Pancreas (tissue), 10 donors: Measurements from ENCODE around the gene CDC42BPA. TPM values are rescaled to one million over a fixed set of nuclear protein-coding genes. Genes with fewer than 3 reads are reported as not detected.

Experiments used
- ATAC-seq, 4 donors: fragments of 200-7000 bp; cut with Tn5 transposase; one replicate each; pipeline versions ENCODE4 v1.8.0 to v1.9.1; 2020; ENCODE audit warnings: mild to moderate bottlenecking in 4 of 4, moderate library complexity in 4 of 4
- DNase-seq, 6 donors: peaks; one replicate each; pipeline ENCODE4 v3.0.0-alpha.2; 2020
- FAIRE-seq: peaks from 2 replicates; lab custom pipeline; 2012; peaks lifted over from hg19 to GRCh38; lab: Jason Lieb, UNC
- H3K27ac ChIP-seq, 4 donors: fragments of 200-600 bp; sonication (generic); 1 replicate in 3 of 4; 2 replicates in 1 of 4; pipeline versions ENCODE4 v1.5.0 to v1.8.0; 2020
- H3K27me3 ChIP-seq, 4 donors: fragments of 200-600 bp; one replicate each; pipeline ENCODE4 v1.8.0; 2021
- H3K36me3 ChIP-seq, 3 donors: fragments of 200-600 bp; sonication (generic) in 1 of 3; one replicate each; pipeline versions ENCODE4 v1.5.0 to v1.8.0; 2020 to 2021
- H3K4me1 ChIP-seq, 3 donors: fragments of 200-600 bp; one replicate each; pipeline ENCODE4 v1.8.0; 2021
- H3K4me3 ChIP-seq, 4 donors: fragments of 200-600 bp; sonication (generic) in 2 of 4; one replicate each; pipeline versions ENCODE4 v1.5.0 to v1.8.0; 2020 to 2021
- H3K9me3 ChIP-seq, 4 donors: fragments of 200-600 bp; one replicate each; pipeline ENCODE4 v1.8.0; 2021
- WGBS, 2 donors: extraction: QIAGEN DNeasy Blood & Tissue Kit; methylation state at CpG; one replicate each; pipeline ENCODE4 v1.1.7; 2013; 5-methylcytosine and 5-hydroxymethylcytosine counted together
- intact Hi-C, 3 donors: fragments of 100-400 bp; cut with DNase I; formaldehyde crosslinking; loops; one replicate each; pipeline versions ENCODE4 v1.11.1 to v1.14.2; 2022
- polyA plus RNA-seq, 2 donors: library from polyadenylated mRNA; stranded (reverse); fragments of 200-250 nt; gene quantifications; one replicate each; pipeline ENCODE4 v1.2.3, GENCODE V29; 2013
- total RNA-seq, 6 donors: library from RNA; stranded (reverse); fragmentation: NEBNext Ultra II Directional in 4 of 6; extraction: Animal tissue kit (Norgen Biotek cat#: 25700) in 4 of 6; gene quantifications; one replicate each; pipeline versions ENCODE4 v1.2.1 to v1.2.4, GENCODE V29; 2021 to 2023
- TF ChIP-seq, protein P1 (sequence below), 4 donors: fragments of 200-600 bp; sonication (generic) in 3 of 4; IDR thresholded peaks; one replicate each; pipeline versions ENCODE4 v1.5.0 to v1.8.0; 2021; ENCODE audit warnings: antibody characterized with exemption in 4 of 4
- donor health status: healthy with polysubstance abuse.
- donor health status: DM: no; HTN: no; CAD: no; lungs with moderate emphysema.
- donor health status: DM: no; HTN: no; CAD: no.
- donor health status: control.
- donor health status: control.
- donor health status: Bipolar disorder and iron deficiency.
- donor health status: DM: yes; HTN: yes; CAD: no.
- donor health status: DM: no; HTN: no; CAD: no.
- donor health status: DM: no; HTN: no; CAD: no.
- donor health status: DM: yes; HTN: yes; CAD: no.

CDC42BPA gene
- total and polyA plus RNA-seq, 8 donors, result 5.3 to 22.5 (median 16.5) TPM

DNA sequence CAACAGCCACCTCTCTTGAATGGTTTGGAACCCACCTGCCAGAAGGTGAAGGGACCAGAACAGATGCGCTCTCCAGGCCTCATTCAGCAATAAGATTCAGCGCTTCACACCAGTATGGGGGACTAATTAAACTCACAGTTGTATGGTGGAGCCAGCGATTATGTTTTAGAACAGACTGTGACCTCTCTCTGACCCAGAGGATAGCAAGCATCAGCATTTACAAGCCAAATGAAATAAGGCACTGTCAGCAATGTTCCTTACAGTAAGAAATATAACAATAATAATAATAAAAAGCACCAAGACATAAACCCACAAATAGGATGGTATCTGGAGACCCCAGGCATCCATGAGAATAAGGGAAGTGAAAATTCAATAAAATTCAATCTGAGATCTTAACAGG lies 6.9 kb upstream of the CDC42BPA start:
- no peaks in the 10 kb centered on the region for H3K36me3 ChIP-seq
- 91 to 93% methylated on average over 3 of the region's 3 CpGs for WGBS, 2 donors

DNA sequence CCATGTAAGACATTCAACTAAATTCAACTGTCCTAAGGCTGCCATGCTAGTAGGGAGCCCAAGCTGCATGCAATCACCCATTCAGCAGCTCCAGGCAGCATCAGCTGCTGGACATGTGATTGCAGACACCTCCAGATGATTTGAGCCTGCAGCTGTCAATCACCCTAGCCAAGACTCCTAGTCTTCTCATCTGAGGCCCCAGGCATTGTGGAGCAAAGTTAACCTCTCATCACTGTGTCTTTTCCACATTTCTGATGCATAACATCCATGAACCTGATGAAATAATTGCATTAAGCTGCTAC lies 5.6 kb upstream of the CDC42BPA start:
- ATAC-seq (no peak), DNase-seq (no peak), FAIRE-seq (no peak)
- no peak overlapping the region for H3K4me3 ChIP-seq
- TF ChIP-seq, protein P1, sequence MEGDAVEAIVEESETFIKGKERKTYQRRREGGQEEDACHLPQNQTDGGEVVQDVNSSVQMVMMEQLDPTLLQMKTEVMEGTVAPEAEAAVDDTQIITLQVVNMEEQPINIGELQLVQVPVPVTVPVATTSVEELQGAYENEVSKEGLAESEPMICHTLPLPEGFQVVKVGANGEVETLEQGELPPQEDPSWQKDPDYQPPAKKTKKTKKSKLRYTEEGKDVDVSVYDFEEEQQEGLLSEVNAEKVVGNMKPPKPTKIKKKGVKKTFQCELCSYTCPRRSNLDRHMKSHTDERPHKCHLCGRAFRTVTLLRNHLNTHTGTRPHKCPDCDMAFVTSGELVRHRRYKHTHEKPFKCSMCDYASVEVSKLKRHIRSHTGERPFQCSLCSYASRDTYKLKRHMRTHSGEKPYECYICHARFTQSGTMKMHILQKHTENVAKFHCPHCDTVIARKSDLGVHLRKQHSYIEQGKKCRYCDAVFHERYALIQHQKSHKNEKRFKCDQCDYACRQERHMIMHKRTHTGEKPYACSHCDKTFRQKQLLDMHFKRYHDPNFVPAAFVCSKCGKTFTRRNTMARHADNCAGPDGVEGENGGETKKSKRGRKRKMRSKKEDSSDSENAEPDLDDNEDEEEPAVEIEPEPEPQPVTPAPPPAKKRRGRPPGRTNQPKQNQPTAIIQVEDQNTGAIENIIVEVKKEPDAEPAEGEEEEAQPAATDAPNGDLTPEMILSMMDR (IDR thresholded peaks at IDR 0.05), result no peak
- H3K27me3 ChIP-seq, result no peaks in the 10 kb centered on the region
- no peaks in the 10 kb centered on the region for H3K9me3 ChIP-seq
- H3K4me1 ChIP-seq, result peaks cover 16 to 28% (median 27%) of the 10 kb centered on the region in 3 donors
- no peaks in the 10 kb centered on the region for H3K36me3 ChIP-seq
- intact Hi-C loops, result no loop called here
- H3K27ac ChIP-seq, result no peak overlapping the region

More for the DNA sequence above, 6.9 kb upstream of the CDC42BPA start:
- peaks cover 11 to 23% (median 19%) of the 10 kb centered on the region in 3 donors for H3K4me1 ChIP-seq
- FAIRE-seq (no peak), DNase-seq (no peak), ATAC-seq (no peak)
- no peaks in the 10 kb centered on the region for H3K9me3 ChIP-seq
- intact Hi-C loops, result no loop called here
- H3K27me3 ChIP-seq, result no peaks in the 10 kb centered on the region
- no peak overlapping the region for H3K4me3 ChIP-seq
- no peak overlapping the region for H3K27ac ChIP-seq
- TF ChIP-seq, protein P1 (IDR thresholded peaks at IDR 0.05), result no peak

DNA sequence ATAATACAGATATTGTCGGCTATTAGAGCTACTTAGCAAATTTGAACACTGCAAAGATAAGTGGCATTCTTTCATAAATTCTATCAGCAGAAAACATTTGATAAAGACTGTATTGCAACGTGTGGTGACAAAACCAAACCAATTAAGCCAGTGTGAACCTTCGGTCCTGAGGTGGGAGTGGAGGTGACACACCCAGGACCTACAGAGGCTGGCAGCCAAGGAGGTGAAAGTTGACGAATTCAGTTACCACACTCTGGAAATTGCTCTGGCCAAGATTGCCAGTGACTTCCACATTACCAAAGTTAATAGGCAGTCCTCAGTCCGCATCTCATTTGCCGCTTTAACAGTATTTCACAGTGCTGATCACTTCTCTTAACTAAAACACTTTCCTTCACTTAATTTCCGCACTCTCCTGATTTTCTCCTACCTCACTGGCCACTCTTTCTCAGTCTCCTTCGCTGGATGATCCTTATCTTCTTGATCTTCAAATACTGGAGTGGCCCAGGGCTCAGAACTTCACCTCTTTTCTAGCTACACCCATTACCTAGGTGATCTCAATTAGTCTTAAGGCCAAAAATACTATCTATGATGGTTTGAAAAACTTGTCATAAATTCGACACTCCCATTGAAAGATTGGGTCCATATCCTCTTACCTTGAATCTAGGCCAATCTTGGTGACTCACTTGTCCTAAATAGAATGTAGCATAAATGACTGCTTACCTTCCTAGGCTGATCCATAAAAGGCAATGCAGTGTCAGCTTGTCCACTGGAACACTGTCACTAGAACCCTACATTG lies 5.1 kb upstream of the CDC42BPA start:
- 56 to 58% methylated on average over 9 of the region's 9 CpGs for WGBS, 2 donors
- no peak overlapping the region for H3K4me3 ChIP-seq
- no peak for FAIRE-seq
- peak overlapping the region in 2 of 4 donors; percentile 15 to 24 for H3K27ac ChIP-seq
- no peaks in the 10 kb centered on the region for H3K9me3 ChIP-seq
- peak in 4 of 6 donors; percentile 19 to 43 (median 36) for DNase-seq
- H3K4me1 ChIP-seq, result peaks cover 16 to 28% (median 27%) of the 10 kb centered on the region in 3 donors
- TF ChIP-seq, protein P1 (IDR thresholded peaks at IDR 0.05), result no peak
- H3K27me3 ChIP-seq, result no peaks in the 10 kb centered on the region
- no peaks in the 10 kb centered on the region for H3K36me3 ChIP-seq
- intact Hi-C loops, result no loop called here
- peak in 1 of 4 donors; percentile 16 for ATAC-seq

DNA sequence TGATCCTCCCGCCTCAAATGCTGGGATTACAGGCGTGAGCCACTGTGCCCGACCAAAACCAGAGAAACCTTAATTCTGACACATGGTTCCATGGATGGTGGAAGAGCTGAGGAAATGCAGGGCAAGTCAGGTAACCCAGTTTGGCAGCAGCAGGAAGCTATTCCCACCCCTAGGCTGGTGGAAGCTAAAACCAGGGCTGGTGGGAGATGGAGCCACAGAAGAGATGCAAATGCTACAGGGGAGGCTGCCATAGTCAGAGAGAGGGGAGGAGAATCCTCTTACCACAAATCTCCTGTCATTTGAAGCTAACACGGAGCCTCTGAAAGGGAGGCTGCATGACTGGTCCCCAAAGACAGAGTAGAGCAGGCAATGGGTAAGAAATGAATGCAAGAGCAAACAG lies 4.1 kb upstream of the CDC42BPA start:
- intact Hi-C loops, result no loop called here
- H3K4me1 ChIP-seq, result peaks cover 16 to 28% (median 27%) of the 10 kb centered on the region in 3 donors
- H3K4me3 ChIP-seq, result no peak overlapping the region
- H3K36me3 ChIP-seq, result no peaks in the 10 kb centered on the region
- no peaks in the 10 kb centered on the region for H3K27me3 ChIP-seq
- no peaks in the 10 kb centered on the region for H3K9me3 ChIP-seq
- DNase-seq (no peak), FAIRE-seq (no peak), ATAC-seq (no peak)
- WGBS, 2 donors, result 76 to 77% methylated on average over 4 of the region's 4 CpGs
- TF ChIP-seq, protein P1 (IDR thresholded peaks at IDR 0.05), result no peak
- peak overlapping the region in 1 of 4 donors; percentile 24 for H3K27ac ChIP-seq

DNA sequence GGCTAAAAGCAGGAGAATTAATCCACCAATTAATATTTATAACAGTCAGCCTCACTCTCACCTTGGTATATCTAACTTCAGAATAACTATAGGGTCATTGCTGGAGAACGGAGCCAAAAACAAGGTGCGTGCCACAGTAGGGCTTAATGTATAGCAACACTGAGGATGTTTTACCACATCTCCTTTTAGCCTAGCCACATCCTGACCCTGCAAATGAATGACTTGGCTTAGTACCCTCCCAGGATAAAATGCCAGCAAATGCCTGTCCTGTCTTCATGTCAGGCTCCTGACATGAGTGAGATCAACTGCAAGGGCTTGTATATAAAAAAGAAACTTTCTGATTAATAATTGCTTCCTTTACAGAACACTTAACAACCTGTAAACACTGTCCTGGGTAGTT lies 2.7 kb upstream of the CDC42BPA start:
- WGBS, 2 donors, result 91 to 94% methylated on average over 2 of the region's 2 CpGs
- DNase-seq (no peak), ATAC-seq (no peak), FAIRE-seq (no peak)
- Histone ChIP-seq H3K4me1 (peaks cover 16 to 28% (median 27%) of the 10 kb centered on the region in 3 donors), H3K27ac (peak overlapping the region in 1 of 4 donors; percentile 51), H3K27me3 (no peaks in the 10 kb centered on the region), H3K36me3 (no peaks in the 10 kb centered on the region), H3K4me3 (no peak overlapping the region), H3K9me3 (no peaks in the 10 kb centered on the region)
- TF ChIP-seq, protein P1 (IDR thresholded peaks at IDR 0.05), result no peak
- intact Hi-C loops, result no loop called here
